Right lobe of liver (tissue), 6 donors: ENCODE measurements around the gene PDE6B. TPM values are rescaled to one million over a fixed set of nuclear protein-coding genes. Genes with fewer than 3 reads are reported as not detected.

Source experiments
- ATAC-seq, 4 donors: fragments of 200-7000 bp; cut with Tn5 transposase; one replicate each; pipeline ENCODE4 v1.9.1; 2020; ENCODE audit warnings: mild to moderate bottlenecking in 4 of 4, moderate library complexity in 4 of 4
- DNase-seq, 3 donors: peaks; one replicate each; pipeline ENCODE4 v3.0.0-alpha.2; 2020
- H3K27ac ChIP-seq, 3 donors: fragments of 200-600 bp; one replicate each; pipeline ENCODE4 v1.8.0; 2022
- H3K27me3 ChIP-seq, 2 donors: fragments of 200-600 bp; one replicate each; pipeline ENCODE4 v1.8.0; 2022
- H3K36me3 ChIP-seq, 4 donors: fragments of 200-600 bp; sonication (generic) in 1 of 4; one replicate each; pipeline versions ENCODE4 v1.5.1 to v1.8.0; 2017 to 2022; ENCODE audit warnings: control low read depth in 1 of 4
- H3K4me1 ChIP-seq, 4 donors: fragments of 200-600 bp; sonication (generic) in 1 of 4; one replicate each; pipeline versions ENCODE4 v1.5.1 to v1.8.0; 2017 to 2022; ENCODE audit warnings: control low read depth in 1 of 4
- H3K4me3 ChIP-seq, 3 donors: fragments of 200-600 bp; one replicate each; pipeline ENCODE4 v1.8.0; 2022
- H3K9me3 ChIP-seq, 4 donors: fragments of 200-600 bp; sonication (generic) in 1 of 4; one replicate each; pipeline versions ENCODE4 v1.5.1 to v1.8.0; 2017 to 2022; ENCODE audit warnings: control low read depth in 1 of 4
- POLR2A ChIP-seq: fragments of 450-650 bp; IDR thresholded peaks from one replicate; pipeline ENCODE4 v1.6.1; 2017; ENCODE audit warnings: antibody characterized with exemption, mild to moderate bottlenecking
- WGBS: methylation state at CpG from one replicate; pipeline ENCODE4 v1.1.6; 2018; ENCODE audit warnings: low coverage, low lambda C conversion rate; ENCODE audit not compliant: insufficient coverage; ENCODE audit errors: missing lambda C conversion rate; 5-methylcytosine and 5-hydroxymethylcytosine counted together
- intact Hi-C, 2 donors: fragments of 100-400 bp; cut with DNase I; formaldehyde crosslinking; loops; one replicate each; pipeline versions ENCODE4 v1.11.2 to v1.14.1; 2022
- total RNA-seq, 6 experiments: library from RNA; depleted of rRNA in 2 of 6; stranded (reverse); fragments of >200 nt in 2 of 6; fragmentation: NEBNext Ultra II Directional in 3 of 6; extraction: Animal tissue kit (Norgen Biotek cat#: 25700) in 3 of 6; gene quantifications; one replicate each; pipeline versions ENCODE4 v1.1.0 to v1.2.4, GENCODE V29; 2016 to 2023
- TF ChIP-seq, protein P1 (sequence below), 4 donors: fragments of 200-600 bp in 3 of 4; fragments of 450-650 bp in 1 of 4; IDR thresholded peaks; one replicate each; pipeline versions ENCODE4 v1.5.1 to v1.8.0; 2016 to 2022; ENCODE audit warnings: antibody characterized with exemption in 4 of 4, mild to moderate bottlenecking in 2 of 4
- donor health status: DM: no; HTN: yes; CAD: no.
- donor health status: DM: no; HTN: no; CAD: no.
- donor health status: DM: no; HTN: no; CAD: no.
- donor health status: DM: no; HTN: yes; CAD: no.
- donor health status: DM: no; HTN: yes; CAD: no.

Gene PDE6B
- total RNA-seq, 6 experiments from 2014 or later, result 0.24 to 1.9 (median 0.76) TPM; not detected in 1

DNA sequence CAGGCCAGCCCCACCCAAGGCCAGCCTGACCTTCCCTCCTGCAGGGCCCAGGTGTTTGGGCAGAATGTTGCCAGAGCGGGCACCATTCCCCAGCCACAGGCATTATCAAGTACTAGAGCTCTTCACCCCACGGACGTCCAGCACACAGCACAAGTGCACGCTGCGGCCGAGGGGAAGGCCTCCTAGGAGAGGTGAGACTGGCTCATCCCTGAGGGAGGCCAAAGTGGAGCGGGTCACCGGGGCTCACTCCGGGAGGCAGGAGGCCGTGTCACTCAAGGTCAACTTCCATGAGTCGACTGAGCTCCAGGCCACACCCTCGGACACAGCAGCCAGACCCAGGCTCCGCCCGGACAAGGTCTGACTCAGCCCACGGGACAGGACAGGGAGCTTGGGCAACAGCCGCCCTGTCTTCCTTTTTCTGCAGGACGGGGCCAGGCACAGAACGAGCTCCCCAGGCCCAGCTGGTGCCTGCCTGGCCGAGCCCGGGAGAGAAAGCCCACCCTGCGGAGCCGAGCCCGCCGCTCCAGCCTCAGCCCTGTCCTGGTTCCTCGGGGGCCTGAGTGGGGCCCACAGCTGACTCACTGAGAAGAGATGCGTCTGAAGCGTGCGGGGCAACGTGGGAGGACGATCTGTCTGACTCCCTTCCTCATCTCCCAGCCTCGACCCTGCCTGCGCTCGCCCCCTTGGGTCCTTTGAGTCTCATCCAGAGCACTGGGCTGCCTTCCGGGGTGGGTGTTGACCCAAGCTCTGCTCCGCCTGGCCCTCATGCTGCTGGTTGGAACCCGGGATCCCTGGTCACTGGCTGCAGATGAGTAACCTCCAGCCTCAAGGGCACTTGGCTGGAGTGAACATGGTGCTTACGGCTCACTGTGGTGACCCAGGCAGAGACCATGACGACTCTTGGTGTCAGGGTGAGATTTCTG lies 61.9 kb downstream of the PDE6B start:
- H3K4me3 ChIP-seq, result peak overlapping the region in 1 of 3 donors; percentile 24
- ATAC-seq (peak; percentile 87 to 92 (median 89)), DNase-seq (peak; percentile 95)
- H3K9me3 ChIP-seq, result no peaks in the 10 kb centered on the region
- H3K36me3 ChIP-seq, result no peaks in the 10 kb centered on the region
- H3K4me1 ChIP-seq, result peaks cover 0 to 17% (median 4%) of the 10 kb centered on the region in 4 donors
- intact Hi-C loops, result no loop called here
- WGBS, result 24% methylated on average over 5 of the region's 38 CpGs
- TF ChIP-seq POLR2A, result peak; percentile 66
- TF ChIP-seq, protein P1, sequence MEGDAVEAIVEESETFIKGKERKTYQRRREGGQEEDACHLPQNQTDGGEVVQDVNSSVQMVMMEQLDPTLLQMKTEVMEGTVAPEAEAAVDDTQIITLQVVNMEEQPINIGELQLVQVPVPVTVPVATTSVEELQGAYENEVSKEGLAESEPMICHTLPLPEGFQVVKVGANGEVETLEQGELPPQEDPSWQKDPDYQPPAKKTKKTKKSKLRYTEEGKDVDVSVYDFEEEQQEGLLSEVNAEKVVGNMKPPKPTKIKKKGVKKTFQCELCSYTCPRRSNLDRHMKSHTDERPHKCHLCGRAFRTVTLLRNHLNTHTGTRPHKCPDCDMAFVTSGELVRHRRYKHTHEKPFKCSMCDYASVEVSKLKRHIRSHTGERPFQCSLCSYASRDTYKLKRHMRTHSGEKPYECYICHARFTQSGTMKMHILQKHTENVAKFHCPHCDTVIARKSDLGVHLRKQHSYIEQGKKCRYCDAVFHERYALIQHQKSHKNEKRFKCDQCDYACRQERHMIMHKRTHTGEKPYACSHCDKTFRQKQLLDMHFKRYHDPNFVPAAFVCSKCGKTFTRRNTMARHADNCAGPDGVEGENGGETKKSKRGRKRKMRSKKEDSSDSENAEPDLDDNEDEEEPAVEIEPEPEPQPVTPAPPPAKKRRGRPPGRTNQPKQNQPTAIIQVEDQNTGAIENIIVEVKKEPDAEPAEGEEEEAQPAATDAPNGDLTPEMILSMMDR (IDR thresholded peaks at IDR 0.05), result no peak
- H3K27me3 ChIP-seq, result no peaks in the 10 kb centered on the region
- H3K27ac ChIP-seq, result peak overlapping the region; percentile 1 to 69 (median 56)

DNA sequence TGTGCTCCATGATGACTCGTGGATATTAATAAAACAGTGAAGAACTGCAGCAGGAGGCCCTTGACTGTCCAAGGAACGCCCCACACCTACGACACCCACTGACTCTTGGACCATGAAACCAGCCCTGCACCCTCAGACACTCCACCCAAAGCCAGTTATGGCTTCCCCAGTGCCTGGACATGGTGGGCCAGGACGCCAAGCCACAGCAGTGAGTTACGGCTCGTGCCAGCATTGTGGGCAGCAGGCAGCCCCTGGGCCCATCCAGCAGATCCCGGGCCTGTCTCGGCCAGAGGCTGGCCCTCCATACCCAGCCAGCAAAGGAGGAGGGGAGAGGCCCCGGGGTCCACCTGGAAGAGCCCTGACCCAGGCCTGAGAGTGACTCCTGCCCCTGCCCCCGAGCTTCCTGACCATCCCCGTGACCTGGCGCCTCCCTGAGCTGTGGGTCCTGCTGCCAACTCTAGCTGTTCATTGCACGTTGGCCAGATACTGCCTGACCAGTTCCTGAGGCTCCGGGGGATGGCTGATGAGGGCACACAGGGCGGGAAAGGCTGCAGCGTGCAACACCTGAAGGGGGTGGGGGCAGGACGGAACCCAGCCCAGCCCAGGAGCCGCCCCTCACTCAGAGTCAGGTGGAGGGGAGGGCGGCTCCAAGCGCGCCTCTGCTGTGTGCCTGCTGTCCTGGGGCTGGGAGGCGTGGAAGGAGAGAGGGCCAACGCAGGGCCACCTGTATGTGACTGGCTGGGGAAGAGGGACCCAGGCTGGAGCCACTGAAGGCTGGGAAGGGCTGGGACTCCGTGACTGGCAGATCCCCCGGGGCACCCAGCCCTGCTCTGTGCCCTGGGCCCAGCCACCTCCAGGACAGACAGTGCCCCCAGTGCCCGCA lies 62.8 kb downstream of the PDE6B start:
- DNase-seq (peak; percentile 60 to 79 (median 64)), ATAC-seq (peak; percentile 2 to 51 (median 6))
- H3K27ac ChIP-seq, result peak overlapping the region; percentile 36 to 69 (median 67)
- WGBS, result 50% methylated on average over 1 of the region's 26 CpGs
- H3K36me3 ChIP-seq, result no peaks in the 10 kb centered on the region
- no peaks in the 10 kb centered on the region for H3K27me3 ChIP-seq
- H3K4me3 ChIP-seq, result peak overlapping the region; percentile 24 to 43 (median 38)
- TF ChIP-seq POLR2A, result peak; percentile 19
- TF ChIP-seq, protein P1 (IDR thresholded peaks at IDR 0.05), result no peak
- H3K9me3 ChIP-seq, result no peaks in the 10 kb centered on the region
- intact Hi-C loops, result no loop called here
- peaks cover 0 to 17% (median 4%) of the 10 kb centered on the region in 4 donors for H3K4me1 ChIP-seq

DNA sequence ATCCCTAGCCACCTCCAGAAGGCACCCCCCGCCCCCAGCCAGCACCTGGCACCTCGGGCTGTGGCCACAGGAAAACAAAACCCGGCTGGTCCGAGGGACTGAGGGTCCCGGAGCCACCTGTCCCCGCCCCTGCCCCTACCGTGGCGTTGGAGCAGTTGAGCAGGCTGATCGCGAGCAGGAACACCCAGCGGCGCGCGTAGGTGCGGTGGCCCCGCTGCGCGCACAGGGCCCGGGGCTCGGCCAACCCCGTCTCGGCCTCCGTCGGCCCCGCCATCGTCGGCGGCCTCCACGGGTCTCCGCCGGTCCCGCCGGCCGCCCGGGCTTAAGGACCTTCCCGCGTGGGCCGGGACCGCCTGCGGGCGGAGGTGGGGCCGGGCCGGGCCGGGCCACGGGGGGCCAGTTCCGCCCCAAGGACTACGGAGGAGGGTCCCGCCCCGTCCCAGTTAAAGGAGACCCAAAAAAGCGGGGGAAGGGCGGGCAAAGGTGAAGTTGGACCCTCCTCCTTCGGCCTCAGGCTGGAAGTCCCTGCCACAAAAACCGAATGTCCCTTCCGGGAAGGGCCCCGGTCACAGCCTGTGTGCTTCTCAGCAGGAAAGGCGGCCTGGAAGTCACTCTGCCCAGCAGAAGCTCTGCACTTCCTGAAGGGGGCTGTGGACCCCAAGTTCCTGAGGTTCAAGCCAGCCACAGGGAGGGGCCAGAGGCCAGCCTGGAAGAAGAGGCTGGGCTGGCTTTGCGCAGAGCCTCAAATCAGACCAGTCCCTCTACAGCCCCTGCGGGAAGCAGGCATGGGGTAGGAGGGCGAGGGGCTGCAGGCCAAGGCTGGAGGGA lies 63.7 kb downstream of the PDE6B start, which contains the start of gene SLC49A3:
Gene SLC49A3 (minus strand): TSS at position 298 of the 828 bp plus-strand sequence. CDS start 24 bp downstream, at position 274.
- 82% methylated on average over 3 of the region's 59 CpGs for WGBS
- intact Hi-C loops, result no loop called here
- Histone ChIP-seq H3K27ac (peak within 1 kb of the TSS; percentile 36 to 69 (median 67)), H3K36me3 (no peaks in the 10 kb centered on the region), H3K27me3 (no peaks in the 10 kb centered on the region), H3K4me3 (peak within 1 kb of the TSS; percentile 24 to 43 (median 38)), H3K9me3 (no peaks in the 10 kb centered on the region), H3K4me1 (peaks cover 0 to 17% (median 4%) of the 10 kb centered on the region in 4 donors)
- ATAC-seq (peak in 2 of 4 donors; percentile 3 to 11), DNase-seq (peak; percentile 51 to 59 (median 59))
- TF ChIP-seq, protein P1 (IDR thresholded peaks at IDR 0.05), result no peak
- no peak for TF ChIP-seq POLR2A

DNA sequence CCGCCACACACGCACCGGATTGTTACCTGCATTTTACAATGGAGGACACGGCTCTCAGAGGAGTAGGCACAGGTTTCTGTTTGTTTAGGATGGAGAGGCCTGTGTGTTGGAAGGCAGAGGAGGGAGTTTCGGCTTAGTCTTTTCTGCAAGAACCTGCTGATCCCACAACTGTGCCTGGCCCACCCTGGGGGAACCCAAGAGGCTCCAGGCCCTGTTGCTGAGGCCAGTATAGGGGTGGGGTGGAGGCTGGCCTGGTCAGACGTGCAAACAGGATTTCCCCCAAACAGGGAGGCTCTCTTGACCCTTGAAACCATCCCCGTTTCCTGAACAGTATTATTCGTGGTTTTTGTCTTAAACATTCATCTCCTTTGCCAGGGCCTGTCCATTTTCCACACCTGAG lies 64.3 kb downstream of the PDE6B start:
- TF ChIP-seq, protein P1 (IDR thresholded peaks at IDR 0.05), result no peak
- no peak for TF ChIP-seq POLR2A
- intact Hi-C loops, result no loop called here
- peak overlapping the region; percentile 36 to 69 (median 67) for H3K27ac ChIP-seq

More for the DNA sequence above, 64.3 kb downstream of the PDE6B start:
- peaks cover 0 to 17% (median 4%) of the 10 kb centered on the region in 4 donors for H3K4me1 ChIP-seq
- no peaks in the 10 kb centered on the region for H3K9me3 ChIP-seq
- H3K4me3 ChIP-seq, result peak overlapping the region in 2 of 3 donors; percentile 38 to 43
- 50% methylated on average over 6 of the region's 8 CpGs for WGBS
- no peaks in the 10 kb centered on the region for H3K36me3 ChIP-seq
- H3K27me3 ChIP-seq, result no peaks in the 10 kb centered on the region
- DNase-seq, result no peak
- ATAC-seq, result no peak
